Measurements from ENCODE around the gene TTLL11. TPM values are rescaled to one million over a fixed set of nuclear protein-coding genes. Genes with fewer than 3 reads are reported as not detected.

Gene TTLL11
- polyA plus RNA-seq, 1 of the 3 experiments (the other 2 are of a cell fraction): 6.8 TPM

DNA sequence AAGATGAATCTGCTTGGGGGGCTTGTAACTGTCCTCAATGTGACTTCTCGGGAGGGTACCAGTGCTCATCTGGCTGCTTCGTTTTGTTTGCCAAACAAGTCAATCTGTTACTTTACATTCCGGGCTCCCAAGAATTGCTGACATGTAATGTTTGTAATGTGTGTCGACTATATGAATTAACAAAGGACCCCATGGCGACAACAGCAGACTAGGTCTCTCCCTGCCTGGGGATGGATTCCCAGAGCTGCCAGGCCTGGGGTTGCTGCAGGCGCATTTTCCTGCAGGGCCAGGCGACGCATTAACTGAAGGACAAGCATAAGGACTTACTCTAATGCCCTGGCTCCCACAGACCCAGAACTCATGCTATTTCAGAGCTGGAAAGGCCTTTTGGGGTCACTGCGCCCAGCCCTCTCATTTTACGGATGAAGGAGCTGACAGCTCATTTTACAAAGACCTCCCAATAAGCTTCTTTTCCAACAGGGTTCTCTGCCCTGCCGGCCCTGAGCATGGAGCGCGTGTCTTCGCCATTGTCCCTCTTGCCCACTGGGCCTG is 214.8 kb downstream of the TTLL11 start:
- H3K4me1 ChIP-seq (ENCODE audit: control insufficient read depth in 1 of 2, insufficient read depth in 2 of 2, low read depth in 1 of 2, low read length in 1 of 2): peaks cover 0 to 15% of the 10 kb centered on the region in 2 experiments; a peak in 3 of 4 replicates
- H4K20me1 ChIP-seq (ENCODE audit: insufficient read depth): no peaks in the 10 kb centered on the region
- POLR2A ChIA-PET: no interaction called here
- no peak overlapping the region for H3K4me2 ChIP-seq
- no peaks in the 10 kb centered on the region for H3K36me3 ChIP-seq (replicated peaks in 1 of 2; ENCODE audit: control insufficient read depth in 1 of 2, insufficient read depth in 2 of 2, low read length in 1 of 2)
- TF ChIP-seq FOXJ3 (CRISPR knock-in tag; IDR thresholded peaks at IDR 0.05) (no peak), GABPA (IDR thresholded peaks at IDR 0.05; ENCODE audit: low read depth) (no peak), USF1 (IDR thresholded peaks at IDR 0.05; ENCODE audit: borderline replicate concordance, low read depth) (no peak), POLR2AphosphoS5 (IDR thresholded peaks at IDR 0.05; ENCODE audit: low read depth, low read length) (no peak)
- H3K79me2 ChIP-seq (ENCODE audit: insufficient read depth): peaks cover 23% of the 10 kb centered on the region; the same call in 1 of the 2 replicates
- H3K9me2 ChIP-seq: no peaks in the 10 kb centered on the region
- peaks cover 13% of the 10 kb centered on the region for H3F3A ChIP-seq (replicated peaks; ENCODE audit: insufficient read depth)
- no peak overlapping the region for H3K9ac ChIP-seq
- WGBS (ENCODE audit: low lambda C conversion rate): 91% methylated on average over 13 of the region's 14 CpGs
- H3K27ac ChIP-seq (ENCODE audit: low read depth in 2 of 2, low read length in 1 of 2): no peak overlapping the region
- no peak overlapping the region for H3K4me3 ChIP-seq (ENCODE audit: low read depth in 2 of 2, low read length in 1 of 2)
- CTCF ChIA-PET: interaction anchor here (0.9 kb wide), 1 partner anchor 10 kb away, joined by 4 read pairs; no protein-coding TSS in a partner anchor
- no peaks in the 10 kb centered on the region for H3K27me3 ChIP-seq (ENCODE audit: insufficient read depth)
- DNase-seq: no peak
- H2AFZ ChIP-seq (ENCODE audit: low read depth): no peak overlapping the region
- no peaks in the 10 kb centered on the region for H3K9me3 ChIP-seq

GRCh38 chr9:121876658-121877271 is 216.3 kb downstream of the TTLL11 start:
- 68% methylated on average over 13 of the region's 13 CpGs for WGBS (ENCODE audit: low lambda C conversion rate)
- TF ChIP-seq REST (IDR thresholded peaks at IDR 0.05; ENCODE audit: low read depth, low read length): no peak
- TF ChIP-seq, protein P1, sequence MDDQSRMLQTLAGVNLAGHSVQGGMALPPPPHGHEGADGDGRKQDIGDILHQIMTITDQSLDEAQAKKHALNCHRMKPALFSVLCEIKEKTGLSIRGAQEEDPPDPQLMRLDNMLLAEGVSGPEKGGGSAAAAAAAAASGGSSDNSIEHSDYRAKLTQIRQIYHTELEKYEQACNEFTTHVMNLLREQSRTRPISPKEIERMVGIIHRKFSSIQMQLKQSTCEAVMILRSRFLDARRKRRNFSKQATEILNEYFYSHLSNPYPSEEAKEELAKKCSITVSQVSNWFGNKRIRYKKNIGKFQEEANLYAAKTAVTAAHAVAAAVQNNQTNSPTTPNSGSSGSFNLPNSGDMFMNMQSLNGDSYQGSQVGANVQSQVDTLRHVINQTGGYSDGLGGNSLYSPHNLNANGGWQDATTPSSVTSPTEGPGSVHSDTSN (IDR thresholded peaks at IDR 0.05): no peak; the same call in 1 of the 2 replicates
- TF ChIP-seq FOXM1 (IDR thresholded peaks at IDR 0.05; ENCODE audit: low read depth): no peak
- peak; percentile 47; the same call in 1 of the 2 replicates for TF ChIP-seq TCF12 (IDR thresholded peaks at IDR 0.05)
- TF ChIP-seq NFIC (IDR thresholded peaks at IDR 0.05; ENCODE audit: borderline replicate concordance): peak; percentile 80
- peak; percentile 38; the same call in 1 of the 2 replicates for TF ChIP-seq JUND (IDR thresholded peaks at IDR 0.05)
- peak; percentile 59; the same call in 1 of the 2 replicates for TF ChIP-seq FOSL2 (IDR thresholded peaks at IDR 0.05; ENCODE audit: borderline replicate concordance, low read depth)
- TF ChIP-seq RXRA (IDR thresholded peaks at IDR 0.05; ENCODE audit: borderline replicate concordance, low read depth): no peak
- no peak for TF ChIP-seq YY1 (IDR thresholded peaks at IDR 0.05; ENCODE audit: low read depth)
- TF ChIP-seq, protein P2, sequence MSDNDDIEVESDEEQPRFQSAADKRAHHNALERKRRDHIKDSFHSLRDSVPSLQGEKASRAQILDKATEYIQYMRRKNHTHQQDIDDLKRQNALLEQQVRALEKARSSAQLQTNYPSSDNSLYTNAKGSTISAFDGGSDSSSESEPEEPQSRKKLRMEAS (IDR thresholded peaks at IDR 0.05; ENCODE audit: low read depth): 0 out of 2 replicates have a peak, but pooled peaks have one; percentile 11
- H3K27me3 ChIP-seq (ENCODE audit: insufficient read depth): no peaks in the 10 kb centered on the region
- H3K9me3 ChIP-seq: no peaks in the 10 kb centered on the region
- H3K36me3 ChIP-seq (replicated peaks in 1 of 2; ENCODE audit: control insufficient read depth in 1 of 2, insufficient read depth in 2 of 2, low read length in 1 of 2): no peaks in the 10 kb centered on the region
- no peak overlapping the region for H3K4me3 ChIP-seq (ENCODE audit: low read depth in 2 of 2, low read length in 1 of 2)
- POLR2A ChIA-PET: no interaction called here
- H3K9ac ChIP-seq: no peak overlapping the region
- peaks cover 5% of the 10 kb centered on the region for H3F3A ChIP-seq (replicated peaks; ENCODE audit: insufficient read depth)
- no peak overlapping the region for H2AFZ ChIP-seq (ENCODE audit: low read depth)
- no peak for DNase-seq
- peaks cover 18% of the 10 kb centered on the region; the same call in 1 of the 2 replicates for H3K79me2 ChIP-seq (ENCODE audit: insufficient read depth)
- CTCF ChIA-PET: no interaction called here
- H4K20me1 ChIP-seq (ENCODE audit: insufficient read depth): no peaks in the 10 kb centered on the region
- peaks cover 0 to 6% of the 10 kb centered on the region in 2 experiments; a peak in 3 of 4 replicates for H3K4me1 ChIP-seq (ENCODE audit: control insufficient read depth in 1 of 2, insufficient read depth in 2 of 2, low read depth in 1 of 2, low read length in 1 of 2)
- peak overlapping the region in 1 of 2 experiments; percentile 66; a peak in 2 of 4 replicates for H3K27ac ChIP-seq (ENCODE audit: low read depth in 2 of 2, low read length in 1 of 2)
- peak overlapping the region; percentile 54 for H3K4me2 ChIP-seq
- no peaks in the 10 kb centered on the region for H3K9me2 ChIP-seq

Measured in SK-N-SH (cell line).